Measurements from ENCODE around the gene TTC34.
"Not testable (repeated sequence)": the region's sequence is repeated elsewhere in the genome, so short reads cannot be mapped to it uniquely, and the experiment has no call there.

The TTC34 gene

GRCh38 chr1:2654443-2654948 lies 147.0 kb downstream of the TTC34 start:
- 37 to 45% methylated on average over 14 of the region's 14 CpGs for WGBS, 2 experiments (ENCODE audit: insufficient coverage in 2 of 2)
- not testable (repeated sequence) for H3K4me3 ChIP-seq (ENCODE audit: extremely low read depth, insufficient read depth, low read length, poor library complexity, severe bottlenecking); H3K27ac ChIP-seq (ENCODE audit: low read depth, low read length, severe bottlenecking); H3K4me1 ChIP-seq (ENCODE audit: control insufficient read depth, insufficient read depth, low read length, poor library complexity, severe bottlenecking); H3K36me3 ChIP-seq (ENCODE audit: control insufficient read depth, insufficient read depth, low read length)
- peaks cover 51% of the 10 kb centered on the region for H3K9me3 ChIP-seq (ENCODE audit: control insufficient read depth, low read length)

GRCh38 chr1:2653741-2654442 lies 147.6 kb downstream of the TTC34 start:
- 44 to 46% methylated on average over 14 of the region's 14 CpGs for WGBS, 2 experiments (ENCODE audit: insufficient coverage in 2 of 2)
- peaks cover 51% of the 10 kb centered on the region for H3K9me3 ChIP-seq (ENCODE audit: control insufficient read depth, low read length)

GRCh38 chr1:2652926-2653571 lies 148.4 kb downstream of the TTC34 start:
- not testable (repeated sequence) for H3K27ac ChIP-seq (ENCODE audit: low read depth, low read length, severe bottlenecking); H3K4me3 ChIP-seq (ENCODE audit: extremely low read depth, insufficient read depth, low read length, poor library complexity, severe bottlenecking); H3K4me1 ChIP-seq (ENCODE audit: control insufficient read depth, insufficient read depth, low read length, poor library complexity, severe bottlenecking); H3K36me3 ChIP-seq (ENCODE audit: control insufficient read depth, insufficient read depth, low read length)
- 29 to 32% methylated on average over 12 of the region's 12 CpGs for WGBS, 2 experiments (ENCODE audit: insufficient coverage in 2 of 2)
- H3K9me3 ChIP-seq (ENCODE audit: control insufficient read depth, low read length): peaks cover 51% of the 10 kb centered on the region

More at GRCh38 chr1:2653741-2654442, 147.6 kb downstream of the TTC34 start:
- H3K4me1 ChIP-seq (ENCODE audit: control insufficient read depth, insufficient read depth, low read length, poor library complexity, severe bottlenecking); H3K27ac ChIP-seq (ENCODE audit: low read depth, low read length, severe bottlenecking); H3K36me3 ChIP-seq (ENCODE audit: control insufficient read depth, insufficient read depth, low read length); H3K4me3 ChIP-seq (ENCODE audit: extremely low read depth, insufficient read depth, low read length, poor library complexity, severe bottlenecking): not testable (repeated sequence)

GRCh38 chr1:2652152-2652925 lies 149.2 kb downstream of the TTC34 start:
- H3K36me3 ChIP-seq (ENCODE audit: control insufficient read depth, insufficient read depth, low read length); H3K4me3 ChIP-seq (ENCODE audit: extremely low read depth, insufficient read depth, low read length, poor library complexity, severe bottlenecking); H3K27ac ChIP-seq (ENCODE audit: low read depth, low read length, severe bottlenecking); H3K4me1 ChIP-seq (ENCODE audit: control insufficient read depth, insufficient read depth, low read length, poor library complexity, severe bottlenecking): not testable (repeated sequence)
- H3K9me3 ChIP-seq (ENCODE audit: control insufficient read depth, low read length): peaks cover 51% of the 10 kb centered on the region
- WGBS, 2 experiments (ENCODE audit: insufficient coverage in 2 of 2): 36 to 39% methylated on average over 16 of the region's 16 CpGs

GRCh38 chr1:2650967-2651645 lies 150.4 kb downstream of the TTC34 start:
- no peaks in the 10 kb centered on the region for H3K36me3 ChIP-seq (ENCODE audit: control insufficient read depth, insufficient read depth, low read length)
- peaks cover 60% of the 10 kb centered on the region for H3K9me3 ChIP-seq (ENCODE audit: control insufficient read depth, low read length)
- 38 to 49% methylated on average over 7 to 8 of the region's 10 CpGs for WGBS, 2 experiments (ENCODE audit: insufficient coverage in 2 of 2)
- H3K4me1 ChIP-seq (ENCODE audit: control insufficient read depth, insufficient read depth, low read length, poor library complexity, severe bottlenecking): no peaks in the 10 kb centered on the region
- no peak overlapping the region for H3K4me3 ChIP-seq (ENCODE audit: extremely low read depth, insufficient read depth, low read length, poor library complexity, severe bottlenecking)
- no peak overlapping the region for H3K27ac ChIP-seq (ENCODE audit: low read depth, low read length, severe bottlenecking)

- Histone ChIP-seq H3K9me3 (ENCODE audit: control insufficient read depth, low read length) (peaks cover 23% of the 10 kb centered on the region), H3K27ac (ENCODE audit: low read depth, low read length, severe bottlenecking) (no peak overlapping the region), H3K36me3 (ENCODE audit: control insufficient read depth, insufficient read depth, low read length) (no peaks in the 10 kb centered on the region), H3K4me1 (ENCODE audit: control insufficient read depth, insufficient read depth, low read length, poor library complexity, severe bottlenecking) (no peaks in the 10 kb centered on the region), H3K4me3 (ENCODE audit: extremely low read depth, insufficient read depth, low read length, poor library complexity, severe bottlenecking) (no peak overlapping the region)
- WGBS, 2 experiments (ENCODE audit: insufficient coverage in 2 of 2): 35 to 80% methylated on average over 1 to 2 of the region's 5 CpGs
Observed at GRCh38 chr1:2646837-2647236, 154.7 kb downstream of the TTC34 start.

GRCh38 chr1:2645776-2646175 lies 155.7 kb downstream of the TTC34 start:
- H3K27ac ChIP-seq (ENCODE audit: low read depth, low read length, severe bottlenecking): no peak overlapping the region
- no peaks in the 10 kb centered on the region for H3K36me3 ChIP-seq (ENCODE audit: control insufficient read depth, insufficient read depth, low read length)
- 64% methylated on average over 9 to 11 of the region's 11 CpGs for WGBS, 2 experiments (ENCODE audit: insufficient coverage in 2 of 2)
- peaks cover 23% of the 10 kb centered on the region for H3K9me3 ChIP-seq (ENCODE audit: control insufficient read depth, low read length)
- H3K4me1 ChIP-seq (ENCODE audit: control insufficient read depth, insufficient read depth, low read length, poor library complexity, severe bottlenecking): no peaks in the 10 kb centered on the region
- no peak overlapping the region for H3K4me3 ChIP-seq (ENCODE audit: extremely low read depth, insufficient read depth, low read length, poor library complexity, severe bottlenecking)

GRCh38 chr1:2645143-2645542 lies 156.3 kb downstream of the TTC34 start:
- no peak overlapping the region for H3K27ac ChIP-seq (ENCODE audit: low read depth, low read length, severe bottlenecking)
- H3K9me3 ChIP-seq (ENCODE audit: control insufficient read depth, low read length): peaks cover 18% of the 10 kb centered on the region
- H3K4me3 ChIP-seq (ENCODE audit: extremely low read depth, insufficient read depth, low read length, poor library complexity, severe bottlenecking): no peak overlapping the region
- 69 to 86% methylated on average over 10 to 14 of the region's 14 CpGs for WGBS, 2 experiments (ENCODE audit: insufficient coverage in 2 of 2)
- no peaks in the 10 kb centered on the region for H3K36me3 ChIP-seq (ENCODE audit: control insufficient read depth, insufficient read depth, low read length)
- H3K4me1 ChIP-seq (ENCODE audit: control insufficient read depth, insufficient read depth, low read length, poor library complexity, severe bottlenecking): no peaks in the 10 kb centered on the region

- H3K4me3 ChIP-seq (ENCODE audit: extremely low read depth, insufficient read depth, low read length, poor library complexity, severe bottlenecking): no peak overlapping the region
Observed at GRCh38 chr1:2644591-2645101, 156.8 kb downstream of the TTC34 start.

GRCh38 chr1:2644171-2644570 lies 157.3 kb downstream of the TTC34 start:
- no peak overlapping the region for H3K27ac ChIP-seq (ENCODE audit: low read depth, low read length, severe bottlenecking)
- WGBS, 2 experiments (ENCODE audit: insufficient coverage in 2 of 2): 86 to 88% methylated on average over 9 to 12 of the region's 14 CpGs
- H3K9me3 ChIP-seq (ENCODE audit: control insufficient read depth, low read length): peaks cover 14% of the 10 kb centered on the region
- H3K36me3 ChIP-seq (ENCODE audit: control insufficient read depth, insufficient read depth, low read length): no peaks in the 10 kb centered on the region
- H3K4me1 ChIP-seq (ENCODE audit: control insufficient read depth, insufficient read depth, low read length, poor library complexity, severe bottlenecking): no peaks in the 10 kb centered on the region
- no peak overlapping the region for H3K4me3 ChIP-seq (ENCODE audit: extremely low read depth, insufficient read depth, low read length, poor library complexity, severe bottlenecking)

More at GRCh38 chr1:2644591-2645101, 156.8 kb downstream of the TTC34 start:
- H3K36me3 ChIP-seq (ENCODE audit: control insufficient read depth, insufficient read depth, low read length): no peaks in the 10 kb centered on the region
- WGBS, 2 experiments (ENCODE audit: insufficient coverage in 2 of 2): 76 to 80% methylated on average over 8 to 11 of the region's 12 CpGs
- H3K4me1 ChIP-seq (ENCODE audit: control insufficient read depth, insufficient read depth, low read length, poor library complexity, severe bottlenecking): no peaks in the 10 kb centered on the region
- peaks cover 14% of the 10 kb centered on the region for H3K9me3 ChIP-seq (ENCODE audit: control insufficient read depth, low read length)
- H3K27ac ChIP-seq (ENCODE audit: low read depth, low read length, severe bottlenecking): no peak overlapping the region
